ENCODE measurements around the gene MTUS2.

The MTUS2 gene

GRCh38 chr13:29451976-29452375 is 631.8 kb downstream of the MTUS2 start:
- intact Hi-C loops (cut with DNase I; ENCODE audit: low total_unique reads): no loop called here
- no peak overlapping the region for H3K4me3 ChIP-seq
- DNase-seq: no peak
- no peak overlapping the region for H3K27ac ChIP-seq
- H3K36me3 ChIP-seq: no peaks in the 10 kb centered on the region
- H3K4me1 ChIP-seq: no peaks in the 10 kb centered on the region
- TF ChIP-seq CTCF (IDR thresholded peaks at IDR 0.05): no peak
- no peaks in the 10 kb centered on the region for H3K9me3 ChIP-seq
- no peaks in the 10 kb centered on the region for H3K27me3 ChIP-seq

GRCh38 chr13:29452773-29453616 is 632.9 kb downstream of the MTUS2 start:
- no peaks in the 10 kb centered on the region for H3K27me3 ChIP-seq
- no peaks in the 10 kb centered on the region for H3K4me1 ChIP-seq
- intact Hi-C loops (cut with DNase I; ENCODE audit: low total_unique reads): no loop called here
- H3K9me3 ChIP-seq: no peaks in the 10 kb centered on the region
- no peak for DNase-seq
- TF ChIP-seq CTCF (IDR thresholded peaks at IDR 0.05): no peak
- no peak overlapping the region for H3K27ac ChIP-seq
- no peaks in the 10 kb centered on the region for H3K36me3 ChIP-seq
- H3K4me3 ChIP-seq: no peak overlapping the region

GRCh38 chr13:29453617-29454011 is 633.5 kb downstream of the MTUS2 start:
- no peaks in the 10 kb centered on the region for H3K36me3 ChIP-seq
- TF ChIP-seq CTCF (IDR thresholded peaks at IDR 0.05): no peak
- no peak for DNase-seq
- intact Hi-C loops (cut with DNase I; ENCODE audit: low total_unique reads): no loop called here
- no peaks in the 10 kb centered on the region for H3K27me3 ChIP-seq
- no peak overlapping the region for H3K27ac ChIP-seq
- no peak overlapping the region for H3K4me3 ChIP-seq
- no peaks in the 10 kb centered on the region for H3K4me1 ChIP-seq
- H3K9me3 ChIP-seq: no peaks in the 10 kb centered on the region

GRCh38 chr13:29454931-29455481 is 634.9 kb downstream of the MTUS2 start:
- intact Hi-C loops (cut with DNase I; ENCODE audit: low total_unique reads): no loop called here

GRCh38 chr13:29456419-29456818 is 636.3 kb downstream of the MTUS2 start:
- no peaks in the 10 kb centered on the region for H3K4me1 ChIP-seq
- H3K27me3 ChIP-seq: no peaks in the 10 kb centered on the region
- no peak overlapping the region for H3K27ac ChIP-seq
- H3K4me3 ChIP-seq: no peak overlapping the region
- no peaks in the 10 kb centered on the region for H3K9me3 ChIP-seq
- H3K36me3 ChIP-seq: no peaks in the 10 kb centered on the region
- DNase-seq: no peak
- intact Hi-C loops (cut with DNase I; ENCODE audit: low total_unique reads): no loop called here
- TF ChIP-seq CTCF (IDR thresholded peaks at IDR 0.05): no peak

More at GRCh38 chr13:29454931-29455481, 634.9 kb downstream of the MTUS2 start:
- no peak overlapping the region for H3K4me3 ChIP-seq
- no peaks in the 10 kb centered on the region for H3K36me3 ChIP-seq
- H3K9me3 ChIP-seq: no peaks in the 10 kb centered on the region
- no peak overlapping the region for H3K27ac ChIP-seq
- no peaks in the 10 kb centered on the region for H3K4me1 ChIP-seq
- no peak for TF ChIP-seq CTCF (IDR thresholded peaks at IDR 0.05)
- no peak for DNase-seq
- no peaks in the 10 kb centered on the region for H3K27me3 ChIP-seq

Data from tibial artery (tissue), 4 donors.